Stimulated activated CD4-positive, alpha-beta T cell treated with anti-CD3 and anti-CD28 coated beads, Interleukin-15, amount 100 ng/mL, for 1 hour (primary cell): ENCODE measurements around the gene CTXN1.
"Not testable (repeated sequence)": the region's sequence is repeated elsewhere in the genome, so short reads cannot be mapped to it uniquely, and the experiment has no call there.

Experiments used
- DNase-seq, 2 donors: peaks; one replicate each; pipeline ENCODE4 v3.0.0-alpha.2; 2020; ENCODE audit warnings: low read depth in 1 of 2, low spot score in 1 of 2

The CTXN1 gene

DNA sequence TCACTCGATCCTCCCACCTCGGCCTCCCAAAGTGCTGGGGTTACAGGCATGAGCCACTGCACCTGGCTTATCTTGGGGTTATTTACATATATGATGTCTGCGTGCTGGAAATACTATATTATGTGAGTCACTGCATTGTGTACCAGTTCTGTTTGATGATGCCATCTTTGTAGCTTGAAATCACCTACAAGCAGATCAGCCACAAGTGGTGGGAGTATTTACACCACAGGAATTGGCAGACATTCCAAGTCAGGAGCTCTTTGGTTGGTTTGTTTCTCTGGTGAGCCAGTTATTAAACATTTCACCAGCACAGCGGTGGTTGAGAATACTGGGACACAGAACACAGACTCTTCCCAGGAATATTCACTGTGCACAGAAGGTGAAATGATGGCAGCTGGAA, 22.0 kb upstream of the CTXN1 start:
- no peak for DNase-seq

DNA sequence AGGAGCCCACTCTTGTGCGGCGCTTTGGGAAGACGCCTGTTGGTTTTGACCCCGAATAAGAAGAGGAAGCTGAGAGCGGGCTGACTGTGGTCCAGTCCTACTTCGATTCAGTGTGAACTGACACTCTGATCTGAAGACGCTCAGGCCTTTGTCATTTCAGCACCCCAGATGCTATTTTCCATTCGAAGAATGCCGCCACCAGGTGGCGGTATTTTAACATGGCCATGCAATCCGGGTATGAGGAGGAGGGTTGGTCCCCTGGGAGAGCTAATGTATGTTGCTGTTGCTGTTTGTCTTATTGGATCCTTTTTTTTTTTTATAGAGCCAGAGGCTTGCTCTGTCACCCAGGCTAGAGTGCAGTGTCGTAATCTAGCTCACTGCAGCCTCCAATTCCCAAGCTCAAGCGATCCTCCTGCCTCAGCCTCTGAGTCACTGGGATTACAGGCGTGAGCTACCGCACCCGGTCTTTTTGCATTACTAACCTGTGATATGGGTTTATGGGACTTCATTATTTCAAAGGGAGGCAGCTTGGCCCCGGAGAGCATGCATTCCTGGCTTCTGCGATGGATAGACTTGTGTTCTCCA, 18.3 kb upstream of the CTXN1 start:
- DNase-seq = peak; percentile 73 to 81

DNA sequence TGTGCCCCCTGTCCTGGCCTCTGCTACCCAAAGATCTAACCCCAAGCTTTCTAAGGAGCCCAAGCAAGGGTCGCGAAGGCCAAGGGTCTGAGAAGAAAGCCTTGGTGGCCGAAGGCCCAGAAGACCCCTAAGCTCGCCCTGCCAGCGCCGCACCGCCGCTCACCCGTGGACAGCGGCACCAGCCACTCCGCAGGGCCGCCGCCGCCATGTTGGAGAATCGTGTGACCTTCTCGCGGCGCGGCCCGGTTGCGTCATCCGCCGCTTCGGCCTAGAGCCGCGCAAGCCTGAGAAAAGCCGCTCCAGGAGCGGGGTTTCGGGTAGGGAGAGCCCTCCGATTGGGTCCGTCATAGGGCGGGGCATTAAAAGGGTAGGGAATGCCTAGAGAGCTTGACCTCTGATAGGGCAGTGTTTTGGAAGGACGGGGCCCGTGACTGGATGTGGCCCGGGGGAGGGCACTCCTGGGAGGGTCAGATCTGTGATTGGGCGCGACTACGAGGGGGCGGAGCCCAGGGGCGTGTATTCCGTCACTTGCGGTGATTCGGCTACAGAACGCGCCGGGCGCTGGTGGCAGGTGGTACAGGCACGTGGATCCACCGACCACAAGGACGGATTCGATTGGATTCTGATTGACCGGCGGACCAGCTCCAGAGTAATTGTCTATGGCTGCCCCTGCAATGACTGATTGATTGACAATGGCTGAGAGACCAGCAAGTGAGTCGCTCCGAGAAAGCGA, 17.7 kb upstream of the CTXN1 start, which contains the start of gene TIMM44:
TIMM44 (minus strand) TSS at position 223 of the 733 bp plus-strand sequence; CDS start at position 208, 15 bp downstream.
- peak; percentile 96 to 97 for DNase-seq

DNA sequence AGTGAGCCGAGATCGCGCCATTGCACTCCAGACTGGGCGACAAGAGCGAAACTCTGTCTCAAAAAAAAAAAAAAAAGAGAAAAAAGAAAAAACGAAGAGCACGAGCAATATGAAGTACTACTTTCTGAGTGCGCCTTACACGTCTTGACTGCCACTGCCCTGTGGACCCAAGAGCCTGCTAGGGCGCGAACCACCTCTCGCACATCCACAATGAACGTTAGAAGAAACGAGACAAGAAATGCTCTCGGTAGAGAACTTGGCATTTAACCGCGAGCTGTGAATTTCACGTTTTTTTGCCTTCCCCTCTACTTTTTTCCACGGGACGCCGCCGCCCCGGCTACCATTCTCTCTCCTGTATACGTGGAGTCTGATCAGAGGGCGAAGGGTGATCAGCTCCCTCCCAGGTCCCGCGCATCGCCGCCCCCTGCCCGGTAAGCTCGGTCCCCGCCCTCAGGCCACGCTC, 17.1 kb upstream of the CTXN1 start:
- DNase-seq = no peak

DNA sequence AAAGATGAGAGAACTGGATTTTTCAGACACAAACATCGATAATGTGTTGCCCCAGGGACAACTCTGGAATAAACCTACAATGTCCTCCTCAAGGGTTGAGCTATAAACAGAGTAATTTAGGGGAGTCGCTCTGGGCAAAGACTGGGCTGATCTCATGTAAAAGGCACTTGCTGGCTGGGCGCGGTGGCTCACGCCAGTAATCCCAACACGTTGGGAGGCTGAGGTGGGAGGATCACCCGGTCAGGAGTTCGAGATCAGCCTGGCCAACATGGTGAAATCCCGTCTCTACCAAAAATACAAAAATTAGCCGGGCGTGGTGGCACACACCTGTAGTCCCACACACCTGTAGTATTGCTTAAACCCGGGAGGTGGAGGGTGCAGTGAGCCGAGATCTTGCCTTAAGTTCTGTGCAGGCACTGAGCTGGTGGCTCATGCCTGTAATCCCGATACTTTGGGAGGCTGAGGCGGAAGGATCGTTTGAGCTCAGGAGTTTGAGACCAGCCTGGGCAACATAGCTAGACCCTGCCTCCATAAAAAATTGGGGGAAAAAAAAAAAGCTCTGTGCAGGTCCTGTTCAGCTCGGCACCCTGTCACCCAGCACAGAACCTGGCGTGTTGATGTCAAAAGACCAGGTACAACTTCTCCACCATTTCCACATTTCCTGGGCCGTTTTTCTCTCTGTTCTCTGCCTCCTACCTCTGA, 16.1 kb upstream of the CTXN1 start:
- DNase-seq = no peak

DNA sequence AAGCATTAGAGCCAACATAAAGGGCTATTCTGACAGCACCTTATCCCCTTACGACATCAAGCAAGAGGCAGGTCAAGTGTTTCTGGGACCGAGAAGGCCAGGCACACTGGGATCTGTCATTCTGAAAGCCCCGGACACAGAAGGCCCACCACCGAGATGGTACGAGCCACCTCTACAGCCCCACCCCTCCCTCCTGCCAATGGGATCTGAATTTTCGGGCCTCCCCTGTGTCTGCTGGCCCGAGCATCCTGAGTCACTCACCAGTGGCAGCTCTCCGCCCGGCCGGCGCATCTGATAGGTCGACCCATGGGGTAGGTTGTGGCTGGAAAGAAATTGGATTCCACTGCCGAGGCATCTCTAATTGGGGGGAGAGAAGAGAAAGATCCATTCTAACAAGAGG, 14.9 kb upstream of the CTXN1 start:
- DNase-seq = no peak

DNA sequence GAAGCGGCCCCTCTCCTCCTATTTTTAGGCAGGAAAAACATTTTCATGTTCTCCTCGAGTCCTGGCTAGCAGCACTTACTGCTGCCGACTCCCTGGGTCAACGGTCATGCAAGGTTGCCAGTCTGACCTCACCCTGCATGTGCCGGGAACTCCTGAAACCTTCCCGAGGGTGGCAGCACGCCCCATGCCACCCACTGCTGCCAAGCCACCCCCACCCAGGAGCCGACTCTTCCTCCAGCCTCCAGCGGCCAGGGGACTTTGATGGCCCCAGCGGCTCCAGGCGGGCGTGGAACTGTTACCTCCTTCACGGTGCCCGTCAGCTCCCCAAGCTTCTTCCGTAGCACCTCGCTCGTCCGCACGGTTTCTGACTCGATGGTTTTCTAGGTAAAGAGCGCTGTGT, 8.8 kb upstream of the CTXN1 start:
- DNase-seq = no peak

DNA sequence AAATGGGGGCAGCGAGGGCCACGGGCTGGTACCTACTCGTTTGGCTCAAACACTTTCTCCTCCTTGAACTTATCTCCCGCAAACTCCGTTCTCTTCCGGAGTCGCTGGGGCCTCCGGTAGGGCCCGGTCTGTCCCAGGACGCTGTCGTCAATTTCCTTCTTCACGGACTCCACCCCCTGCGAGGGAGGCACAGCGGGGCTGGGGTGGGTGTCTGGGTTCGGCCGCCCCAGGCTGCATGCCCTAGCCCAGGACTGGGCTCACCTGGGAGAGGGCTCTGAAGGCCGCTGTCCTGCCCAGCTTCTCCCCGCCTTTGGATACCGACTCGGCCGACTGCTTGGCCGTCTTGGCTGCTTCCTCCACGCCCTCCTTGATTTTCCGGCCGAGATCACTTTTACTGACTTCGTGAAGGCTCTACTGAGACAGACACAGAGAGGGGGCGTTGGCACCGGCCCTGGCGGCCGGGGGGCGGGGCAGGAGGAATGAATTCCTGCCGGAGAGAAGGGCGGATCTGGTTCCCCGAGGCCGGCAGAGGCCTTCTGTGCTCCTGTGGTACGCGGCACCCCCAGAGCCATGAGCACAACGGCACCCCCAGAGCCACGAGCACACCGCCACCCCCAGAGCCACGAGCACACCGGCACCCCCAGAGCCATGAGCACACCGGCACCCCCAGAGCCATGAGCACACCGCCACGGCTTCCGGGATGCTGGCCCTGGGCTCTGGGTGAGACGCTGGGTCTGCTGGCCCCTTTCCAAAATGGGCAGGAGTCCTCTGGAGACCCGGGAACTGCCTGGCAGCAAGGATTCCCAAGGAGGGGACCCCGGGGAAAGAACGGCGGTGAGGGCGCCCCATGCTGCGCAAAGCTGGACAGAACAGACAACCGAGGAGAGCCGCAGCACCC, 8.1 kb upstream of the CTXN1 start:
- no peak for DNase-seq

DNA sequence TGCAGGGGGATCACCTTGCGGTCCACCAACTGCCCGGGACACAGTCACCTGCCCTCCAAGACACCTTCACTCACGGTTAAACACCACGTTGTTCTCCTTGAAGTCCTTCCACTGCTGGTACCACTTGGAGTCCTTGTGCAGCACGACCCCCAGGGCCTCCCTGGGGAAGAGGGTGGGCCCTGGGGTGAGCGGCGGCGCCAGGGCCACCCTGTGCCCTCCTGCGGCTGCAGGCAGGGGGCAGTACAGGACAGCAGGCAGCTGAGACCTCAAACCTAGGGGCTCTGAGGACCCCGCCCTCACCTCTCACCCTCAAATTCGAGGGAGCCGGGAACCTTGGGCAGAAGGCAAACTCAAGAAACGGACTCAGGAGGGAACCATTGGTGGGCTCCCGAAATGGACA, 7.5 kb upstream of the CTXN1 start:
- no peak for DNase-seq

DNA sequence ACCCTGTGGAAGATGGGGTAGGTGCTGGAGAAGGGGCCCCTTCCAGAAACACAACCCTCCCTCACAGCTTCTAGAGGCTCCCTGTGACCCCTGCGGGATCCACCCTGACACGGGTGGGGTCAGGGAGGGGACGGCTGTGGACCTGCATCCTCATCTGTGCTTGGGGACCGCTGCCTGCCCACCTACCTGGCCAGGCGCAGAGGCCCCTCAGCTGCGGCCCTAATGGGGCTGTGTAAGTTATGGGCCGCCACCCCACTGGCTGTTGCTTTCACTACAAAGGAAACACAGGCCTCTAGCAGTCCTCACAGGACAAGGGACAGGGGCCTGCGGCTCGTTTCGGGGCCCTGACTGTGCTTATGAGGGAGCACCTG, 7.0 kb upstream of the CTXN1 start:
- no peak for DNase-seq

DNA sequence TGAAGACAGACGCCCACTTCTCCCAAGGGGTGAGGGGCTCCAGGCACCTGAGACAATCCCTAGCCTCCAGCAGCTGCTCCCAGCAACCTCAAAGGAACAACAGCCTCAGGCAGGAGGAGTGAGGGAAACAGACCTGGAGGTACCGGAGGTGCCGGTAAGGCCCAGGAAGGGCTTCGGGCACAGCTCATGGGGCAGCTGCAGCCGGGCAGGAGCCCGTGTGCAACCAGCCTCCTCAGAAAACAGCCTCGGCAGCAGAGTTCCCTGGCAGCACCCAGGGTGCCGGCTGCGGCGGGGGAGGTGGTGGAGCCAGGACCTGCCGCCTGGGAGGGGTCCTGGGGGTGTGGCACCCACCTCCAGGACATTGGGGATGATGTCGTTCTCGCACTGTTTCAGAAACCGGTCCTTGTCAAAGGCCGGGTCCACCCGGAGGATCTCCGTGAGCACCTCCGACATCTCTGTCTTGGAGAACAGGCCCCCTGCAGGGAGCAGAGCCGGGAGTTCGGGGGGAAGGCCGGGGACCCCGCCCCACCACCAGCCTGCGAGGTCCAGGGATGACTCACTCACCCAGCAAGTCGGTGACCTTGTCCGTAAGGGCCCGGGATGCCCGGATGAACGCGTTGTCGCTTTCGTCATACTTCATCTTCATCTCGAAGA, 6.5 kb upstream of the CTXN1 start:
- DNase-seq = no peak

DNA sequence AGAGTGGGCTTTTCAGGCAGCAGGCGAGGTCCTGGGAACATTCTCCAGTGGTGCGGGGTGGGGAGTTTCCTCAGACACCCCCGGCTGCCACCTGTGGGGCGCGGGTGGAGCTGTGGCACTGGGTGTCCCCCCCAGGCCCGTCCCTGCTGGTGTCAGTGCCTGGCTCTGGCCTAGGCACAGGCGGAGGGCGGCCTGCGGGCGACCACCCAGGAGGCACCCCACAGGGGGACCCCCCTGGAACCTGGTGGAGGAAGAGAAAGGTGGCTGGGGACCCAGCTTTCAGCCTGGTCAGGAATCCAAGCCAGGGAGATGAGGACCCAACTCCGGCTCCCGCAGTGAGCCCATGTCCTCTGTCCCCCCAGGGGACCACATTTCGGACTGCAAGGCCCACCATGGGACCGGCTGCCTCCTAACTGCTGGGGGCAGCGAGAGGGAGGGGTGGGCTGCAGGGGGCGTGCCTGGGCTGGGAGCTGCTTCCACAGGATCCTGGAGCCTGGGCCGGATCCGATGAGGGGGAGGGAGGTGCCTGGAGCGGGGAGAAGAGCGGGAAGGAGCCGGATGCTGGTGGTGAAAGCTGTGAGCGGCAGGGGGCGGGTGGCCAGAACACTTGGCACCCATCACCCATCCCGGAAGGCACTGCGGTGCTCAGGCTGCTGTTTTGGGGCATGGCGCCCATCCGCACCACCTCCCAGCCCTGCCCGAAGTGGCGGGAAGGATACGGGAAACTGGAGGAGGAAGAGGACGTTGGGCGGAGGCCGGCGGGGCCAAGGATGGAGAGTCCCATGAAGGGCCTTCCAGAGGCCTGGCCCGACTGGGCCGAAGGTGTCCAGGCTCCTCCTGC, 5.5 kb upstream of the CTXN1 start:
- no peak for DNase-seq

DNA sequence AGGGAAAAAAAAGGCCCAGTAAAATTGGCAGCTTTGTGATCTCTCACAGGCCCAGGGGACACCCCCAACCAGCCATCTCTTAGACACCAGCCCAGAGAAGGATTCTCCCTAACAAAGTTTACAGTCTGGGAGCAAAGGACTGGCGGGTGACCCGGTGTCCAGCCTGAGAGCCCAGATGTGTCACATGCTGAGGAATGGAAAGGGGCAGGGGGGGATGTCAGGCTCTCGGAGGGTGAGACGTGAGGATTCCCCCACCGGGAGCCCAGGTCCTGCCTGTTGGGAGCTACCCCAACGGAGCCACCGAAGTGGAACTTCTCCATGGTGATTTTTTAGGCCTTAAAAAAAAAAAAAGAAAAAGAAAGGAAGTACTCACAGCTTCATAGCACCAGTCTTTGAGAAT, 4.8 kb upstream of the CTXN1 start:
- no peak for DNase-seq

DNA sequence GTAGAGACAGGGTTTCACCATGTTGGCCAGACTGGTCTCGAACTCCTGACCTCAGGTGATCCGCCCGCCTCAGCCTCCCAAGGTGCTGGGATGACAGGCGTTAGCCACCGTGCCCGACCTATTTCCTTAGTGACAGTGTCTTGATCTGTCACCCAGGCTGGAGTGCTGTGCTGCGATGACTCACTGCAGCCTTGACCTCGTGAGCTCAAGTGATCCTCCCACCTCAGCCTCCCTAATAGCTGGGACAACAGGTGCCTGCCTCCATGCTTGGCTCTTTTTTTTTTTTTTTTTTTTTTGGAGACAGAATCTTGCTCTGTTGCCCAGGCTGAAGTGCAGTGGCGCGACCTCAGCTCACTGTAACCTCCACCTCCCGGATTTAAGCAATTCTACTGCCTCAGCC, 4.1 kb upstream of the CTXN1 start:
- not testable (repeated sequence) for DNase-seq

DNA sequence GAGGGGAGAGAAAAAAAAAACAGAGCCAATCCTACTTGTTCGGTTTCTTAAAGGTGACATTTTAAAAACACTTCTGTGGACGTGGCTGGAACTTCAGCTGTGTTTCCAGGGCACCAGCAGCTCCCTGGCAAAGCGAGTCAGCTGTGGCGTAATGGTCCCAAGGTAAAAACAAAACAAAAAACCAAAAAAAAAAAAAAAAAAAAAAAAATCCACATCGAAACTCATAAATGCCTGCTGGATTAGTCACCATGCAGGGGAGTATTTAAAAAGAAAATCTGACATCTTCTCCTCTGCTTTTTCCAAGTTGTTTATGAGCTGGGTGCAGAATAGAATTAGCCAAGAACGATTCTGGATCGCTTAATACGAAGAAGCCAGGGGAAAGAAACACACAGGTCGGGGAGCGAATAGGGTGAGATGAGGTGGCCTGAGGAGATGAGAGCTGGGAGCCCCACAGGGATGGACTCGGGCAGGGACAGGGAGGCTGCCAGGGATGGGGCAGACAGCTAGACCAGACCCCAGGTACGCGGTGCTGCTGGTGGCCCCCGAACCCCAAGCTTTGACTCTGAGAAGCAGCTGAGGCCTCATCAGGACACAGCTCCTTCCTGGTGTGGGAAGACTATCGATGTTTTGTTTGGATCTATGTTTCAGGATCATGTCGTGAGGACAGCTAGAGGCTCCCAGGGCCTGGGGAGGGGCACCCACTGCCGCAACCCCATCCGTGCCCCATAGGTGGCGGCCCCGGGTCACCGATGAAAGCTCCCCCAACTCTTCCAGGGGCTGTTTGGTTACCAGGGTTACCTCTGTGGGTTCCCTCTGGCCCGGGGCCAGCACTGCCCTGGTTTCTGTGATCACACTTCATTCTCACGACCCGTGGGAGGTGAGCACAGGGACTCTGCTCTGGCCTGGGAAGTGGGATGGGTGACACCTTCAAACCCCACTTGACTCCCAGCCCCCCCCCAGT, 3.1 kb upstream of the CTXN1 start:
- peak; percentile 47 to 48 for DNase-seq

DNA sequence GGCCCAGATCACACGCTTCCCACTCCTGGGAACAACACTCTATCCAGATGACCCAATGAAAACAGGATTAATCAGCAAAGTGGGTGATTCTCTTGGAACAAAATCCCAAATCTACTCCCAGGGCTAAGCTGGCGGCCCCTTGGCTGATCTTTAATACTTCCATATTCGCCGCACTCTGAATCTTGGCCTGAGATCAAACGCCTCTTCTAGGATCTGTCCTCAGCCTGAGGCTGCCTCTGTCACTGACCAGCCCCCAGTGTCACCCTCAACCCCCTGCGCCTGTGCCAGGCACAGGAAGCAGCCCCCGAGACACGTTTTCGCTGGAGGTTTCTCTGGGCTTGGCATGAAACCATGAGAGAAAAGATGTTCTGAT, 2.4 kb upstream of the CTXN1 start:
- DNase-seq = no peak

DNA sequence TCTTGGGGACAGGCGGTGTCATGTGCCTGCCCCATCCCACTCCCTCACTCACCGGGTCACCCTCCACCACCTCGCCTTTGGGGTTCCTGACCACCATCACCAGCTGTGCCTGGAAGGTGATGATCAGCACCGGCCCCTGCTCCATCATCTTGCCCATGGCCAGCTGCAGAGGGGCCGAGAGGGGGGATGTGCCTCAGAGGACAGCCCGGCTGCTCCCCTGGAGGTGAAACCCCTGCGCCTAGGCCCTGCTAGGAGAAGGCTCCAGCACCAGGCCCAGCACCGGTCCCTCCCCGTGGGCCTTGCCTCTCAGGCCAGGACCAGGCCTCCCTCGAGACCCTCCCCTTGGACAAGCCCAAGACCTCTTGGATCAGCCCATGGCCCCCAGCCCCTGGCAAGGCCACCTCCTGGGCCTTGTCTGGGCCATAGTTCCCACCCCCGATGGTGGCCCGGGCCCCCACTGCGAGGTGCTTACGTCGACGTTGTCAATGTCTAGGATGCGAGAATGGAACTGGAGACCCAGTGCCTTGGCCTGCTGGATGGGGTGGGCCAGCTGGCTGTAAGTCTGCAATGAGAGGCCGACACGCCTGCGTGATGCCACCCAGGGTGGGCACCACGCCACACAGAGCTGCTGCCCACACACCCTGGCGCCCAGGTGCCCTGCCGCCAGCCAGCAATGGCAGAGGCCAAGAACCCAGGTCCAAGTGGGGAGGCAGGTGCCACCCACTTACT, 1.8 kb upstream of the CTXN1 start:
- no peak for DNase-seq
